K562 (cell line): ENCODE measurements around the gene HEY2. TPM values are rescaled to one million over a fixed set of nuclear protein-coding genes. Genes with fewer than 3 reads are reported as not detected.

Source experiments
- CBX5 ChIP-seq: IDR thresholded peaks from 2 replicates; pipeline ENCODE4 v1.6.1; 2014; ENCODE audit warnings: low read depth, borderline replicate concordance
- MAZ ChIP-seq, 2 experiments: fragments of 450-650 bp in 1 of 2; sonication (generic) in 1 of 2; formaldehyde crosslinking; IDR thresholded peaks in 1 of 2; conservative IDR thresholded peaks in 1 of 2; 2 replicates each; pipeline versions ENCODE4 v1.4.0 to v1.5.0; 2020; ENCODE audit warnings: mild to moderate bottlenecking in 1 of 2, missing genetic modification reagents in 1 of 2
- NR2C2 ChIP-seq, 2 experiments: fragments of 200-800 bp in 1 of 2; sonication (Bioruptor generic) in 1 of 2; sonication (generic) in 1 of 2; formaldehyde crosslinking in 1 of 2; IDR thresholded peaks; 2 replicates each; pipeline versions ENCODE4 v1.6.1 to v1.8.0; 2016 to 2022; ENCODE audit warnings: mild to moderate bottlenecking in 1 of 2, missing compliant biosample characterization in 1 of 2, missing genetic modification characterization in 1 of 2, missing genetic modification reagents in 1 of 2
- SP1 ChIP-seq: sonication (generic); formaldehyde crosslinking; IDR thresholded peaks from 2 replicates; pipeline ENCODE4 v1.8.1; 2022; ENCODE audit warnings: mild to moderate bottlenecking, missing genetic modification reagents
- SRSF3 ChIP-seq: fragments of 200-400 bp; formaldehyde crosslinking; IDR thresholded peaks from 2 replicates; pipeline ENCODE4 v1.6.1; 2016; ENCODE audit warnings: mild to moderate bottlenecking, low read length, moderate library complexity; ENCODE audit not compliant: insufficient read depth
- ZBTB7A ChIP-seq: IDR thresholded peaks from 2 replicates; pipeline ENCODE4 v1.6.1; 2011; ENCODE audit warnings: low read depth, mild to moderate bottlenecking, low read length, moderate library complexity, borderline replicate concordance; ENCODE audit not compliant: control insufficient read depth
- ZNF121 ChIP-seq: sonication (generic); formaldehyde crosslinking; conservative IDR thresholded peaks from 2 replicates; pipeline ENCODE4 v1.8.0; 2022; ENCODE audit warnings: missing genetic modification reagents
- polyA plus RNA-seq, 8 experiments: library from polyadenylated mRNA; depleted of rRNA in 4 of 8; stranded (reverse) in 5 of 8; unstranded in 3 of 8; fragments of >200 nt; fragmentation: Nextera tagmentation in 2 of 8; fragmentation: Illumina TruSeq in 1 of 8; extraction: Ambion mirVana in 2 of 8; extraction: Trizol in 1 of 8; gene quantifications; 2 replicates each; pipeline versions ENCODE4 v1.2.1 to v1.2.3, GENCODE V29; 2011 to 2014; ENCODE audit warnings: inconsistent platforms in 1 of 8, missing spikeins in 1 of 8
- total RNA-seq, 7 experiments: library from RNA; depleted of rRNA in 6 of 7; stranded (reverse); fragments of >200 nt in 6 of 7; fragmentation: Illumina TruSeq in 2 of 7; extraction: Trizol in 2 of 7; gene quantifications; 2 replicates each; pipeline versions ENCODE4 v1.2.1 to v1.2.3, GENCODE V29; 2011 to 2021; ENCODE audit warnings: low replicate concordance in 1 of 7
- TF ChIP-seq, protein P1 (sequence below), 3 experiments: fragments of 200-800 bp in 1 of 3; fragments of 250-450 bp in 1 of 3; fragments of 450-650 bp in 1 of 3; sonication (Bioruptor Pico) in 1 of 3; sonication (Bioruptor generic) in 1 of 3; formaldehyde crosslinking in 1 of 3; IDR thresholded peaks; 2 replicates each; pipeline versions ENCODE4 v1.6.1 to v1.8.0; 2016 to 2022; ENCODE audit warnings: mild to moderate bottlenecking in 2 of 3, missing genetic modification characterization in 2 of 3, missing compliant biosample characterization in 1 of 3, moderate library complexity in 1 of 3
- TF ChIP-seq, protein P2 (sequence below): fragments of 450-650 bp; IDR thresholded peaks from 2 replicates; pipeline ENCODE4 v1.7.0; 2016; ENCODE audit warnings: borderline replicate concordance
- TF ChIP-seq, protein P3 (sequence below), 2 experiments: fragments of 450-650 bp in 1 of 2; sonication (generic) in 1 of 2; formaldehyde crosslinking; conservative IDR thresholded peaks; 2 replicates each; pipeline versions ENCODE4 v1.4.0 to v1.8.1; 2020 to 2022; ENCODE audit warnings: mild to moderate bottlenecking in 1 of 2, missing genetic modification reagents in 1 of 2
- TF ChIP-seq, protein P4 (sequence below): fragments of 250-450 bp; sonication (Bioruptor Pico); IDR thresholded peaks from 2 replicates; pipeline ENCODE4 v1.8.0; 2021; ENCODE audit warnings: mild to moderate bottlenecking, moderate library complexity
- TF ChIP-seq, protein P5 (sequence below): IDR thresholded peaks from 2 replicates; pipeline ENCODE4 v1.6.1; 2011; ENCODE audit warnings: borderline replicate concordance, low read depth, mild to moderate bottlenecking, moderate library complexity, low read length; ENCODE audit not compliant: insufficient read depth, poor library complexity, severe bottlenecking

The HEY2 gene
- total and polyA plus RNA-seq, 9 of the 15 experiments (the other 6 are each of a cell fraction or from before 2014, with no cell fraction given): 0.03 to 0.07 (median 0.06) TPM; not detected in 5

DNA sequence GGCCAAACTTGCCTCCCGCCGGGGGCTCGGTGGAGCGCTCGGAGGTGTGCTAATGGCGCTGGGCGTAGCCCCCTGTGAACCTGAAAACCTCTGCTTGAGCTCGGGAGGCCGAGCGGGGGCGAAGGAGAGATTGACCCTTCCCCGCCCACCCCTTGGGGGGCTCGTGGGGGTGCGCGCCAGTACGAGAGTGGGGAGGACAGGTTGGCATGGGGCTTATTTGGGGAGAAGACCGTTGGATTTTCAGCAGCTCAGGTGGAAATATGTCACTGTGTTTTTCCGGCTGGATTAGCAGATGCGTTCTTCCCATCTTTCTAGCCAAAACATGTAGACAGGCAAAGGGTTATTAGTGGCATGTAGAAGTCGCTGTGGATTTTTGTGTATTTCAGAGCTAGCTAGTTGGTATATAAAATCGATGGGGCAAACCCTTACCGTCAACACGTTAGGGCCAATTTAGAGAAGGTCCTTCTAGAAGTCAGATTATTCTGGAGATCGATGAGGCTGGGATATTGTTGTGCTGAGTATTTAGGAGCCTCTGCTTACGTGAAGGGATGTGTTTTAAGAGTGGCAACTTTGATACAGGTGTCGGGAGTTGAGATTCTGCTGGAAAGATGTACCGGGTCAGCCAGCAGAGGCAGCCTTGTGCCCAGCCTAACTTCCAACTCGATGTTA lies 41.9 kb downstream of the HEY2 start (continued):
- TF ChIP-seq, protein P1, sequence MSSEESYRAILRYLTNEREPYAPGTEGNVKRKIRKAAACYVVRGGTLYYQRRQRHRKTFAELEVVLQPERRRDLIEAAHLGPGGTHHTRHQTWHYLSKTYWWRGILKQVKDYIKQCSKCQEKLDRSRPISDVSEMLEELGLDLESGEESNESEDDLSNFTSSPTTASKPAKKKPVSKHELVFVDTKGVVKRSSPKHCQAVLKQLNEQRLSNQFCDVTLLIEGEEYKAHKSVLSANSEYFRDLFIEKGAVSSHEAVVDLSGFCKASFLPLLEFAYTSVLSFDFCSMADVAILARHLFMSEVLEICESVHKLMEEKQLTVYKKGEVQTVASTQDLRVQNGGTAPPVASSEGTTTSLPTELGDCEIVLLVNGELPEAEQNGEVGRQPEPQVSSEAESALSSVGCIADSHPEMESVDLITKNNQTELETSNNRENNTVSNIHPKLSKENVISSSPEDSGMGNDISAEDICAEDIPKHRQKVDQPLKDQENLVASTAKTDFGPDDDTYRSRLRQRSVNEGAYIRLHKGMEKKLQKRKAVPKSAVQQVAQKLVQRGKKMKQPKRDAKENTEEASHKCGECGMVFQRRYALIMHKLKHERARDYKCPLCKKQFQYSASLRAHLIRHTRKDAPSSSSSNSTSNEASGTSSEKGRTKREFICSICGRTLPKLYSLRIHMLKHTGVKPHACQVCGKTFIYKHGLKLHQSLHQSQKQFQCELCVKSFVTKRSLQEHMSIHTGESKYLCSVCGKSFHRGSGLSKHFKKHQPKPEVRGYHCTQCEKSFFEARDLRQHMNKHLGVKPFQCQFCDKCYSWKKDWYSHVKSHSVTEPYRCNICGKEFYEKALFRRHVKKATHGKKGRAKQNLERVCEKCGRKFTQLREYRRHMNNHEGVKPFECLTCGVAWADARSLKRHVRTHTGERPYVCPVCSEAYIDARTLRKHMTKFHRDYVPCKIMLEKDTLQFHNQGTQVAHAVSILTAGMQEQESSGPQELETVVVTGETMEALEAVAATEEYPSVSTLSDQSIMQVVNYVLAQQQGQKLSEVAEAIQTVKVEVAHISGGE (CRISPR knock-in tag; IDR thresholded peaks at IDR 0.05): no peak; a peak in 1 of 6 replicates
- TF ChIP-seq ZBTB7A (peak; percentile 63; the same call in 1 of the 2 replicates), NR2C2 (CRISPR knock-in tag; IDR thresholded peaks at IDR 0.05) (0 out of 2 replicates have a peak, but pooled peaks have one; percentile 37), NR2C2 (tag; IDR thresholded peaks at IDR 0.05) (no peak), CBX5 (no peak), SRSF3 (no peak), ZNF121 (CRISPR knock-in tag) (no peak), SP1 (CRISPR knock-in tag) (peak; percentile 64), MAZ (CRISPR knock-in tag; conservative IDR thresholded peaks at IDR 0.05 in 1 of 2, IDR thresholded peaks at IDR 0.05 in 1 of 2) (peak in 1 of 2 experiments; percentile 64; a peak in 1 of 4 replicates)
- TF ChIP-seq, protein P2, sequence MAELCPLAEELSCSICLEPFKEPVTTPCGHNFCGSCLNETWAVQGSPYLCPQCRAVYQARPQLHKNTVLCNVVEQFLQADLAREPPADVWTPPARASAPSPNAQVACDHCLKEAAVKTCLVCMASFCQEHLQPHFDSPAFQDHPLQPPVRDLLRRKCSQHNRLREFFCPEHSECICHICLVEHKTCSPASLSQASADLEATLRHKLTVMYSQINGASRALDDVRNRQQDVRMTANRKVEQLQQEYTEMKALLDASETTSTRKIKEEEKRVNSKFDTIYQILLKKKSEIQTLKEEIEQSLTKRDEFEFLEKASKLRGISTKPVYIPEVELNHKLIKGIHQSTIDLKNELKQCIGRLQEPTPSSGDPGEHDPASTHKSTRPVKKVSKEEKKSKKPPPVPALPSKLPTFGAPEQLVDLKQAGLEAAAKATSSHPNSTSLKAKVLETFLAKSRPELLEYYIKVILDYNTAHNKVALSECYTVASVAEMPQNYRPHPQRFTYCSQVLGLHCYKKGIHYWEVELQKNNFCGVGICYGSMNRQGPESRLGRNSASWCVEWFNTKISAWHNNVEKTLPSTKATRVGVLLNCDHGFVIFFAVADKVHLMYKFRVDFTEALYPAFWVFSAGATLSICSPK: no peak
- TF ChIP-seq, protein P3, sequence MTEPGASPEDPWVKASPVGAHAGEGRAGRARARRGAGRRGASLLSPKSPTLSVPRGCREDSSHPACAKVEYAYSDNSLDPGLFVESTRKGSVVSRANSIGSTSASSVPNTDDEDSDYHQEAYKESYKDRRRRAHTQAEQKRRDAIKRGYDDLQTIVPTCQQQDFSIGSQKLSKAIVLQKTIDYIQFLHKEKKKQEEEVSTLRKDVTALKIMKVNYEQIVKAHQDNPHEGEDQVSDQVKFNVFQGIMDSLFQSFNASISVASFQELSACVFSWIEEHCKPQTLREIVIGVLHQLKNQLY (CRISPR knock-in tag; conservative IDR thresholded peaks at IDR 0.05): no peak
- TF ChIP-seq, protein P4, sequence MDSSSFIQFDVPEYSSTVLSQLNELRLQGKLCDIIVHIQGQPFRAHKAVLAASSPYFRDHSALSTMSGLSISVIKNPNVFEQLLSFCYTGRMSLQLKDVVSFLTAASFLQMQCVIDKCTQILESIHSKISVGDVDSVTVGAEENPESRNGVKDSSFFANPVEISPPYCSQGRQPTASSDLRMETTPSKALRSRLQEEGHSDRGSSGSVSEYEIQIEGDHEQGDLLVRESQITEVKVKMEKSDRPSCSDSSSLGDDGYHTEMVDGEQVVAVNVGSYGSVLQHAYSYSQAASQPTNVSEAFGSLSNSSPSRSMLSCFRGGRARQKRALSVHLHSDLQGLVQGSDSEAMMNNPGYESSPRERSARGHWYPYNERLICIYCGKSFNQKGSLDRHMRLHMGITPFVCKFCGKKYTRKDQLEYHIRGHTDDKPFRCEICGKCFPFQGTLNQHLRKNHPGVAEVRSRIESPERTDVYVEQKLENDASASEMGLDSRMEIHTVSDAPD (CRISPR knock-in tag): no peak
- TF ChIP-seq, protein P5, sequence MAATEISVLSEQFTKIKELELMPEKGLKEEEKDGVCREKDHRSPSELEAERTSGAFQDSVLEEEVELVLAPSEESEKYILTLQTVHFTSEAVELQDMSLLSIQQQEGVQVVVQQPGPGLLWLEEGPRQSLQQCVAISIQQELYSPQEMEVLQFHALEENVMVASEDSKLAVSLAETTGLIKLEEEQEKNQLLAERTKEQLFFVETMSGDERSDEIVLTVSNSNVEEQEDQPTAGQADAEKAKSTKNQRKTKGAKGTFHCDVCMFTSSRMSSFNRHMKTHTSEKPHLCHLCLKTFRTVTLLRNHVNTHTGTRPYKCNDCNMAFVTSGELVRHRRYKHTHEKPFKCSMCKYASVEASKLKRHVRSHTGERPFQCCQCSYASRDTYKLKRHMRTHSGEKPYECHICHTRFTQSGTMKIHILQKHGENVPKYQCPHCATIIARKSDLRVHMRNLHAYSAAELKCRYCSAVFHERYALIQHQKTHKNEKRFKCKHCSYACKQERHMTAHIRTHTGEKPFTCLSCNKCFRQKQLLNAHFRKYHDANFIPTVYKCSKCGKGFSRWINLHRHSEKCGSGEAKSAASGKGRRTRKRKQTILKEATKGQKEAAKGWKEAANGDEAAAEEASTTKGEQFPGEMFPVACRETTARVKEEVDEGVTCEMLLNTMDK: peak; percentile 24
